ENCODE measurements around the gene WBP2. TPM values are rescaled to one million over a fixed set of nuclear protein-coding genes. Genes with fewer than 3 reads are reported as not detected.

Gene WBP2
- polyA plus RNA-seq, 1 donor (not counting 4 experiments of a cell fraction or from before 2014, with no cell fraction given) = 23.3 TPM

- H4K20me1 ChIP-seq (ENCODE audit: control insufficient read depth, extremely low read depth, insufficient read depth, low read length) = no peaks in the 10 kb centered on the region
- peaks cover 12% of the 10 kb centered on the region for H3K4me1 ChIP-seq (ENCODE audit: control insufficient read depth, extremely low read depth, insufficient read depth, low read length)
- no peak overlapping the region for H3K4me2 ChIP-seq (ENCODE audit: control insufficient read depth, extremely low read depth, insufficient read depth, low read depth, low read length)
- H2AFZ ChIP-seq (ENCODE audit: control insufficient read depth, low read length) = no peak overlapping the region
- no peak overlapping the region for H3K4me3 ChIP-seq (ENCODE audit: control insufficient read depth in 2 of 3, extremely low read depth in 1 of 3, insufficient read depth in 2 of 3, low read depth in 1 of 3, low read length in 3 of 3)
- peaks cover 18 to 28% of the 10 kb centered on the region in 2 experiments for H3K36me3 ChIP-seq (ENCODE audit: control insufficient read depth in 2 of 2, extremely low read depth in 1 of 2, insufficient read depth in 2 of 2, low read length in 2 of 2)
- no peak for FAIRE-seq
- no peaks in the 10 kb centered on the region for H3K27me3 ChIP-seq (ENCODE audit: control insufficient read depth, extremely low read depth, insufficient read depth, low read length)
- dilution Hi-C loops (cut with MboI; ENCODE audit: extremely low pct_ligation_motif_present, low sequenced_read_pairs) = no loop called here
- no peak for TF ChIP-seq EZH2 (IDR thresholded peaks at IDR 0.05; ENCODE audit: low read length)
- TF ChIP-seq, protein P1, sequence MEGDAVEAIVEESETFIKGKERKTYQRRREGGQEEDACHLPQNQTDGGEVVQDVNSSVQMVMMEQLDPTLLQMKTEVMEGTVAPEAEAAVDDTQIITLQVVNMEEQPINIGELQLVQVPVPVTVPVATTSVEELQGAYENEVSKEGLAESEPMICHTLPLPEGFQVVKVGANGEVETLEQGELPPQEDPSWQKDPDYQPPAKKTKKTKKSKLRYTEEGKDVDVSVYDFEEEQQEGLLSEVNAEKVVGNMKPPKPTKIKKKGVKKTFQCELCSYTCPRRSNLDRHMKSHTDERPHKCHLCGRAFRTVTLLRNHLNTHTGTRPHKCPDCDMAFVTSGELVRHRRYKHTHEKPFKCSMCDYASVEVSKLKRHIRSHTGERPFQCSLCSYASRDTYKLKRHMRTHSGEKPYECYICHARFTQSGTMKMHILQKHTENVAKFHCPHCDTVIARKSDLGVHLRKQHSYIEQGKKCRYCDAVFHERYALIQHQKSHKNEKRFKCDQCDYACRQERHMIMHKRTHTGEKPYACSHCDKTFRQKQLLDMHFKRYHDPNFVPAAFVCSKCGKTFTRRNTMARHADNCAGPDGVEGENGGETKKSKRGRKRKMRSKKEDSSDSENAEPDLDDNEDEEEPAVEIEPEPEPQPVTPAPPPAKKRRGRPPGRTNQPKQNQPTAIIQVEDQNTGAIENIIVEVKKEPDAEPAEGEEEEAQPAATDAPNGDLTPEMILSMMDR (optimal IDR thresholded peaks at IDR 0.05 in 1 of 3, IDR thresholded peaks at IDR 0.05 in 1 of 3, conservative IDR thresholded peaks at IDR 0.05 in 1 of 3; ENCODE audit: extremely low read depth in 1 of 3, insufficient read depth in 2 of 3, low read length in 3 of 3) = no peak
- no peak for DNase-seq (ENCODE audit: low read depth, low spot score)
- H3K27ac ChIP-seq (ENCODE audit: control insufficient read depth, insufficient read depth, low read length) = no peak overlapping the region
- no peak overlapping the region for H3K9ac ChIP-seq (ENCODE audit: control insufficient read depth, extremely low read depth, insufficient read depth, low read length)
- peaks cover 13% of the 10 kb centered on the region for H3K79me2 ChIP-seq (ENCODE audit: control insufficient read depth, insufficient read depth, low read length)
- H3K9me1 ChIP-seq (ENCODE audit: control insufficient read depth, extremely low read depth, insufficient read depth, low read length) = no peaks in the 10 kb centered on the region
- H3K9me3 ChIP-seq (ENCODE audit: control insufficient read depth, low read depth, low read length) = no peaks in the 10 kb centered on the region
Measured at GRCh38 chr17:75899767-75900468, 44.8 kb upstream of the WBP2 start.

DNA sequence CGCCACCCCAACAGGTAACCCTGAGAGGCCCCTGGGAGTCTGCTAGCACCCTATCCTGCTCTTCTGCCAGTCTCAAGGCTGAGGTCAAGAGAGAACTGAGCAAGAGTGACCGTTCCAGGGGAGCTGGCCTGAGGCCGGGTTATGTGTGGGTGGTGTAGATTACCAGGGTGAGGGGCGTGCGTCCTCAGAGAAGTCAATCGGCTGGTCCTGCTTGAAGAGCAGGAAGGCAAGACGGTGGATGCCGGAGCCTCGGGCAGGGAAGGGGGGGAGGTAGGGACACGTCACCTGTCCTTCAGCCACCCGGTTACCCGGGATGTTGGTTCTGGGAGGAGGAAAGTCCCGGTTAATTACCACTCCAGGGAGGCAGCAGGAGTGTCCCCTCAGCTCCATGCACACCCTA lies 44.2 kb upstream of the WBP2 start:
- FAIRE-seq (no peak), DNase-seq (ENCODE audit: low read depth, low spot score) (no peak)
- Histone ChIP-seq H4K20me1 (ENCODE audit: control insufficient read depth, extremely low read depth, insufficient read depth, low read length) (no peaks in the 10 kb centered on the region), H2AFZ (ENCODE audit: control insufficient read depth, low read length) (no peak overlapping the region), H3K27ac (ENCODE audit: control insufficient read depth, insufficient read depth, low read length) (no peak overlapping the region), H3K4me2 (ENCODE audit: control insufficient read depth, extremely low read depth, insufficient read depth, low read depth, low read length) (no peak overlapping the region), H3K9me3 (ENCODE audit: control insufficient read depth, low read depth, low read length) (no peaks in the 10 kb centered on the region), H3K9ac (ENCODE audit: control insufficient read depth, extremely low read depth, insufficient read depth, low read length) (no peak overlapping the region), H3K4me1 (ENCODE audit: control insufficient read depth, extremely low read depth, insufficient read depth, low read length) (peaks cover 12% of the 10 kb centered on the region), H3K9me1 (ENCODE audit: control insufficient read depth, extremely low read depth, insufficient read depth, low read length) (no peaks in the 10 kb centered on the region), H3K79me2 (ENCODE audit: control insufficient read depth, insufficient read depth, low read length) (peaks cover 11% of the 10 kb centered on the region), H3K27me3 (ENCODE audit: control insufficient read depth, extremely low read depth, insufficient read depth, low read length) (no peaks in the 10 kb centered on the region), H3K4me3 (ENCODE audit: control insufficient read depth in 2 of 3, extremely low read depth in 1 of 3, insufficient read depth in 2 of 3, low read depth in 1 of 3, low read length in 3 of 3) (no peak overlapping the region), H3K36me3 (ENCODE audit: control insufficient read depth in 2 of 2, extremely low read depth in 1 of 2, insufficient read depth in 2 of 2, low read length in 2 of 2) (peaks cover 18 to 28% of the 10 kb centered on the region in 2 experiments)
- dilution Hi-C loops (cut with MboI; ENCODE audit: extremely low pct_ligation_motif_present, low sequenced_read_pairs) = no loop called here
- TF ChIP-seq, protein P1 (optimal IDR thresholded peaks at IDR 0.05 in 1 of 3, IDR thresholded peaks at IDR 0.05 in 1 of 3, conservative IDR thresholded peaks at IDR 0.05 in 1 of 3; ENCODE audit: extremely low read depth in 1 of 3, insufficient read depth in 2 of 3, low read length in 3 of 3) = no peak
- TF ChIP-seq EZH2 (IDR thresholded peaks at IDR 0.05; ENCODE audit: low read length) = no peak

Data from keratinocyte (primary cell).